Amniotic stem cell (primary cell): ENCODE data around the gene CLBA1.
A peak's percentile ranks its signal among the peaks of the same experiment; 100 is the strongest.
"Not testable (repeated sequence)": the region's sequence is repeated elsewhere in the genome, so short reads cannot be mapped to it uniquely, and the experiment has no call there.

Experiments used
- DNase-seq: peaks from one replicate; lab custom pipeline; 2025; lab: John Stamatoyannopoulos, UW

Gene CLBA1

DNA sequence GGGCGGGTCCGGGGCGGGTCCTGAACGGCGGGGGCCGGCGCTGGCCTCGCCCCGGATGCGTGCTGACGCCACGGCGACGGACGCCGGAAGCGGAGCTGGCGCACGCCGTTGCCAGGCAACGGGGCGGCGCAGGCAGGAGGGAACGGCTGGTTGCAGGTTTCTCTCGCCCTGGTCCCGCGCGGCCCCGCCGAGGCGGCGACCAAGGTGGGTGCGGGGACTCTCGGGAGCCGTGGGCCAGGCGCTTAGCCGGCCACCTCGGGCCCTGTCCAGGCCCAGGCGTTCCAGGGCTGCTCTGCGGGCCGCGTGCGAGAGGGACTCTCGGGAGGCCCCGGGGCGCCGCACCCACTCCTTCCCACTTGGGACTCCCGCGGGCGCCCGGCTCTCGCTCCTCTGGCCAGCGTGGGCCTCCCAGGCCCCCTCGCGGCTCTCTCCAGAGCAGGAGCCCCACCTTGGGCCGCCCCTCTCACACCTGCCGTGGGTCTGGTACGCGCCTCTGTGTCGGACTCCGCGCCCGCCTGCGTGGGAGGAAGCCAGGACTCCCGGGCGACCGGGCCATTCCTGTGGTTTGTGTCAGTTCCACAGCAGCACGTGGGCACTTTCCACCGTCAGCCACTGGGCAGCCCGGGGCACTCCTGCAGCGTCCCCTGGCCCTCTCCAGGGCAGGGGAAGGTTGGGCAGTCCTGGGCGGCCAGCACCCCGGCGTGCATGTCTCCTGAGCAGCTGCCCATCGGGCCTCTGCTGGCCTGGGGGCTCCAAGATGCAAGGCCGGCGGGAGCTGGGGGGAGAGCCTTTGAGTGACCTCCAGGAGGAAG is at the start of gene CLBA1:
Gene CLBA1 (plus strand): TSS at position 114 of the 812 bp plus-strand sequence. CDS start 644 bp downstream, at position 758.
- peak; percentile 70 for DNase-seq

DNA sequence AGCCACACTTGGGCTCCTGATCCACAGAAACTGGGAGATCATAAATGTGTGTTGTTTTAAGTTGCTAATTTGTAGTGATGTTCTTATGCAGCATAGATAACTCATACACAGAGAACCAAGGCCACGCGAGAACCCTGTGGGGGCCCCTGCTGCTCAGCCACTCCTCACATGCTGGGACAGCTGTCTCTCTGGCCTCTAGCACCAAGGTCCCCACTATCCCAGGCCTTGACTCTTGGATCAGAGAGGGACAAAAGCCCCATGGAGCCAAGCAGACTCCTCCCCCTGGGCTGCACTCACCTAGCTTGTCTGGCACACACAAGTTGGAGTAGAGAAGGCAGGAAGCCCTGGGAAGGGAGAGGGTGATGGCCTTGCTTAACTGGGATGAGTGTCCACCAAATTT is 49.6 kb upstream of the CLBA1 start:
- no peak for DNase-seq

GRCh38 chr14:104936361-104937155 is 49.0 kb upstream of the CLBA1 start:
- DNase-seq, result no peak

GRCh38 chr14:104937161-104937560 is 48.4 kb upstream of the CLBA1 start:
- DNase-seq, result no peak

DNA sequence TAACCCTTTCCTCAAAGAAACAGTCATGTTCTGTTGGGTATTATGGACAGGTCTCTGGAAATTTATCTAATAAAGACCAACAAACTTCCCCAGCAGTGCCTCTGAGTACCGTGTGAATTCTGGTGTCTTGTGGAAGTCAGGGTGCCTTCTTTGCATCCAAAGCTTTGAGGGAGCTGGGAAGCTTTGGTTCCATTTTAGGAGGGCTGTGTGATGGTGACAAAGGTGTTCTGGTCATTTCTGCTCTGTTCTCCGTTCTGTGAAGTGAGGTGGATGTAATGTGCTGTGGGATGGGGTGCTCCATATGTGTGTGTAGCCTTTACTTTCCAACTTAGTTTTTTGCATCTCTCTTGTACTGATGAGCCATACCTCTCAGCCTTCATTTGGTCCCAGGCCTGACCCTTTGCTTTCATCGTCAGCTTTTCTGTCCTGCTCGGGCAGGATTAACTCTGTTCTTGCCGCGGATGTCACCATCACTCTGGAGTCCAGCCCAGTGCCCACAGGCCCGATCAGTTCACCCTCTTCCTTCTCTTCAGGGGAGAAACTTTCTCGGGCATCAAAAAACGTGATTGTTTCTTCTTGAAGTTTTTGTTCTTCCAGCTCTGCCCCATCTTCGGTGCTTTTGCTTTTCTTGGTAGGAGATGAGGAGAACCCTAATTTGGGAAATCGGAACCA is 47.8 kb upstream of the CLBA1 start:
- no peak for DNase-seq

DNA sequence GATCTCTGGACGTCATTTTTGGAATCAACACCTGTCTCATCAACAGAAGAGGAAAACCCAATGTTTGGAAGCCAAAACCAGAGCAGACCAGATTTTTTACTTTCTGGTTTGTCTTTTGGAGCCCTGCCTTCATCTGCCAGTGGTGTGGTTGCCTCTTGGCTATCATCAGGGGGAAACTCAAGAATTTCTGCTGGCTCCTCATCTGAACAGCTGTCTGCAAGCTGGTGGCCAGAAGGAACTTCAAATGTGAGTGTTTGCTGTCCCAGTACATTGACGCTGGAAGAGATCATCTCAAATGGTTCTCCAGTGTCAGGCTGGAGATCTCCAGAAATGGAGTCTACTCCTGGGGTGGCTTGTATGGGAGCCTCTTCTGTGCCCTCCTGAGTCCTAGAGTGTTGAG is 47.2 kb upstream of the CLBA1 start:
- DNase-seq, result no peak

- DNase-seq, result no peak
Measured at GRCh38 chr14:104938960-104939359, 46.6 kb upstream of the CLBA1 start.

GRCh38 chr14:104939666-104940410 is 45.8 kb upstream of the CLBA1 start:
- DNase-seq, result no peak

DNA sequence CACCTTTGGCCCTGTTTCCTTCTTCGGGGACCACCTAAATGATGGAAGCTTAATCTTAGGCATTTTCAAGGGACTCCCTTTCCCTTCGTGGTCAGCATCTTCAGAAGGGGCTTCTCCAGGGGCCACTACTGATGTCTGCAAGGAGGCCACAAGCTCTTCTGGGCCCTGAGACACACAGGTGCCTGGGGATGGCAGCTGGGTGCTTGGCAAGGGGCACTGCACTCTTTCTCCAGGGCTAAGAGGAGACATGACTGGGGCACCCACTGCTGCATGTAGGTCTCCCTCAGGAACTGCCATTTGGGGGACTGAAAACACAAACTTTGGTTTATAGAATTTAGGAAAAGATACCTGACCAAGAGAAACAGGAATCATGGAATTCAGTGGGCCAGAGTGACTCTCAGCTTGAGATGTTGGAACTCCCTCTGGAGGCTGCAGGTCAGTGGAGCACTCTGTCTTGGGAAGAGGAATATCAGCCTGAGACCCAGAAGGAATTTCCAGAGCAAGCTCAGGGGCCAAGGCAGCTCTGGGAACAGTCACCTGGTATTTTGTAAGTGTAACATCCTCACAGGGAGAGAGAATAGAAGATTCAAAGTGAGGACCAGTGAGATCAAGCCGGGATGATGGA is 45.0 kb upstream of the CLBA1 start:
- DNase-seq, result no peak

- no peak for DNase-seq
Measured at GRCh38 chr14:104941508-104942365, 43.9 kb upstream of the CLBA1 start.

- no peak for DNase-seq
Measured at GRCh38 chr14:104942586-104942985, 43.0 kb upstream of the CLBA1 start.

- not testable (repeated sequence) for DNase-seq
Measured at GRCh38 chr14:104943216-104944015, 42.2 kb upstream of the CLBA1 start.

GRCh38 chr14:104944016-104944308 is 41.6 kb upstream of the CLBA1 start:
- DNase-seq, result not testable (repeated sequence)

DNA sequence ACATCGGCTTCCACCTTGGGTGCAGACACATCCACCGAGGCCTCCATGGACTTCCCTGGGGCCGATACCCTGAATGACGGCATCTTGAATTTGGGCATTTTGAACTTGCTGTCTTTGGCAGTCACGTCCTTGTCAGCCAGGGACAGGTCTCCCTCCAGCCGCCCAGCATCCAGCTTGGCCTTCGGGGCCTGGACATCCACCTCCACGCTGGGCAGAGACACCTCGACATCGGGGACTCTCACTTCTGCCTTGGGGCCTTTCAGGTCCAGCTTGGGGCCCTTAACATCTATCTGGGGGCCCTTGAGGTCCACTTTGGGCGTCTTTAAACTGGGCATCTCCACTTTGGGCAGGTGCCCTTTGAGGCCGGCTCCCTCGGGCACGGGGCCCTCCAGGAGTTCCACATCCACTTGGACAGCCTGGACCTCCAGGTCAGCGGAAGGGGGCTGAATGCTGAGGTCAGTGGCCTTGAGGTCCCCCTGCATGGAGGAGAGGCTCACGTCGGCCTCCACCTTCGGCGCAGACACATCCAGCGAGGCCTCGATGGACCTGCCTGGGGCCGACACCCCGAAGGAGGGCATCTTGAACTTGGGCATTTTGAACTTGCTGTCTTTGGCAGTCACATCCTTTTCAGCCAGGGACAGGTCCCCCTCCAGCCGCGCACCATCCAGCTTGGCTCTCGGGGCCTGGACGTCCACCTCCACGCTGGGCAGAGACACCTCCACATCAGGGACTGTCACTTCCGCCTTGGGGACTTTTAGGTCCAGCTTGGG is 41.0 kb upstream of the CLBA1 start:
- not testable (repeated sequence) for DNase-seq

- not testable (repeated sequence) for DNase-seq
Measured at GRCh38 chr14:104945266-104945665, 40.3 kb upstream of the CLBA1 start.

DNA sequence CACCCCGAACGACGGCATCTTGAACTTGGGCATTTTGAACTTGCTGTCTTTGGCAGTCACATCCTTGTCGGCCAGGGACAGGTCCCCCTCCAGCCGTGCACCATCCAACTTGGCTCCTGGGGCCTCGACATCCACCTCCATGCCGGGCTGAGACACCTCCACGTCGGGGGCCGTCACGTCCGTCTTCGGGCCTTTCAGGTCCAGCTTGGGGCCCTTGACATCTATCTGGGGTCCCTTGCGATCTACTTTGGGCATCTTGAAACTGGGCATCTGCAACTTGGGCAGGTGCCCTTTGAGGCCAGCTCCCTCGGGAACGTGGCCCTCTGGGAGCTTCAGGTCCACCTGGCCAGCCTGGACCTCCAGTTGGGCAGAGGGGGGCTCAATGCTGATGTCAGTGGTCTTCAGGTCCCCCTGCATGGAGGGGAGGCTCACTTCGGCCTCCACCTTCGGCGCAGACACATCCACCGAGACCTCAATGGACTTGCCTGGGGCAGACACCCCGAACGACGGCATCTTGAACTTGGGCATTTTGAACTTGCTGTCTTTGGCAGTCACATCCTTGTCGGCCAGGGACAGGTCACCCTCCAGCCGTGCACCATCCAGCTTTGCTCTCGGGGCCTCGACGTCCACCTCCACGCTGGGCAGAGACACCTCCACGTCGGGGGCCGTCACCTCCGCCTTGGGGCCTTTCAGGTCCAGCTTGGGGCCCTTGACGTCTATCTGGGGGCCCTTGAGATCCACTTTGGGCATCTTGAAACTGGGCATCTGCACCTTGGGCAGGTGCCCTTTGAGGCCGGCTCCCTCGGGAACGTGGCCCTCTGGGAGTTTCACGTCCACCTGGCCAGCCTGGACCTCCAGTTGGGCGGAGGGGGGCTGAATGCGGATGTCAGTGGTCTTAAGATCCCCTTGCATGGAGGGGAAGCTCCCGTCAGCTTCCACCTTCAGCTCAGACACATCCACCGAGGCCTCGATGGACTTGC is 39.3 kb upstream of the CLBA1 start:
- not testable (repeated sequence) for DNase-seq

GRCh38 chr14:104947201-104947600 is 38.4 kb upstream of the CLBA1 start:
- DNase-seq, result not testable (repeated sequence)
